ENCODE data around the gene F2RL3. TPM values are rescaled to one million over a fixed set of nuclear protein-coding genes. Genes with fewer than 3 reads are reported as not detected.
A peak's percentile ranks its signal among the peaks of the same experiment; 100 is the strongest.

F2RL3 gene
- total and polyA plus RNA-seq, 9 of the 15 experiments (the other 6 are each of a cell fraction or from before 2014, with no cell fraction given) = 1.4 to 27.6 (median 11.9) TPM

DNA sequence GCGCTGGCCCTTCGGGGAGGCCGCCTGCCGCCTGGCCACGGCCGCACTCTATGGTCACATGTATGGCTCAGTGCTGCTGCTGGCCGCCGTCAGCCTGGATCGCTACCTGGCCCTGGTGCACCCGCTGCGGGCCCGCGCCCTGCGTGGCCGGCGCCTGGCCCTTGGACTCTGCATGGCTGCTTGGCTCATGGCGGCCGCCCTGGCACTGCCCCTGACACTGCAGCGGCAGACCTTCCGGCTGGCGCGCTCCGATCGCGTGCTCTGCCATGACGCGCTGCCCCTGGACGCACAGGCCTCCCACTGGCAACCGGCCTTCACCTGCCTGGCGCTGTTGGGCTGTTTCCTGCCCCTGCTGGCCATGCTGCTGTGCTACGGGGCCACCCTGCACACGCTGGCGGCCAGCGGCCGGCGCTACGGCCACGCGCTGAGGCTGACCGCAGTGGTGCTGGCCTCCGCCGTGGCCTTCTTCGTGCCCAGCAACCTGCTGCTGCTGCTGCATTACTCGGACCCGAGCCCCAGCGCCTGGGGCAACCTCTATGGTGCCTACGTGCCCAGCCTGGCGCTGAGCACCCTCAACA is 1.2 kb downstream of the F2RL3 start (continued):
- TF ChIP-seq POLR2AphosphoS5 (IDR thresholded peaks at IDR 0.05; ENCODE audit: control insufficient read depth, insufficient read depth, low read depth, low read length) = no peak; the same call in 1 of the 2 replicates
- no peak for TF ChIP-seq ZNF551 (CRISPR knock-in tag; IDR thresholded peaks at IDR 0.05)
- peak; percentile 93 for TF ChIP-seq LCOR (CRISPR knock-in tag; IDR thresholded peaks at IDR 0.05)
- no peak for TF ChIP-seq ZFP30 (CRISPR knock-in tag; IDR thresholded peaks at IDR 0.05; ENCODE audit: borderline replicate concordance)
- TF ChIP-seq GATA2 (CRISPR knock-in tag; IDR thresholded peaks at IDR 0.05) = no peak
- TF ChIP-seq, protein P1, sequence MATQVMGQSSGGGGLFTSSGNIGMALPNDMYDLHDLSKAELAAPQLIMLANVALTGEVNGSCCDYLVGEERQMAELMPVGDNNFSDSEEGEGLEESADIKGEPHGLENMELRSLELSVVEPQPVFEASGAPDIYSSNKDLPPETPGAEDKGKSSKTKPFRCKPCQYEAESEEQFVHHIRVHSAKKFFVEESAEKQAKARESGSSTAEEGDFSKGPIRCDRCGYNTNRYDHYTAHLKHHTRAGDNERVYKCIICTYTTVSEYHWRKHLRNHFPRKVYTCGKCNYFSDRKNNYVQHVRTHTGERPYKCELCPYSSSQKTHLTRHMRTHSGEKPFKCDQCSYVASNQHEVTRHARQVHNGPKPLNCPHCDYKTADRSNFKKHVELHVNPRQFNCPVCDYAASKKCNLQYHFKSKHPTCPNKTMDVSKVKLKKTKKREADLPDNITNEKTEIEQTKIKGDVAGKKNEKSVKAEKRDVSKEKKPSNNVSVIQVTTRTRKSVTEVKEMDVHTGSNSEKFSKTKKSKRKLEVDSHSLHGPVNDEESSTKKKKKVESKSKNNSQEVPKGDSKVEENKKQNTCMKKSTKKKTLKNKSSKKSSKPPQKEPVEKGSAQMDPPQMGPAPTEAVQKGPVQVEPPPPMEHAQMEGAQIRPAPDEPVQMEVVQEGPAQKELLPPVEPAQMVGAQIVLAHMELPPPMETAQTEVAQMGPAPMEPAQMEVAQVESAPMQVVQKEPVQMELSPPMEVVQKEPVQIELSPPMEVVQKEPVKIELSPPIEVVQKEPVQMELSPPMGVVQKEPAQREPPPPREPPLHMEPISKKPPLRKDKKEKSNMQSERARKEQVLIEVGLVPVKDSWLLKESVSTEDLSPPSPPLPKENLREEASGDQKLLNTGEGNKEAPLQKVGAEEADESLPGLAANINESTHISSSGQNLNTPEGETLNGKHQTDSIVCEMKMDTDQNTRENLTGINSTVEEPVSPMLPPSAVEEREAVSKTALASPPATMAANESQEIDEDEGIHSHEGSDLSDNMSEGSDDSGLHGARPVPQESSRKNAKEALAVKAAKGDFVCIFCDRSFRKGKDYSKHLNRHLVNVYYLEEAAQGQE (IDR thresholded peaks at IDR 0.05; ENCODE audit: borderline replicate concordance) = peak; percentile 24; the same call in 1 of the 2 replicates
- TF ChIP-seq, protein P1 (CRISPR knock-in tag; IDR thresholded peaks at IDR 0.05; ENCODE audit: low read depth) = peak; percentile 82; the same call in 1 of the 2 replicates
- TF ChIP-seq, protein P2, sequence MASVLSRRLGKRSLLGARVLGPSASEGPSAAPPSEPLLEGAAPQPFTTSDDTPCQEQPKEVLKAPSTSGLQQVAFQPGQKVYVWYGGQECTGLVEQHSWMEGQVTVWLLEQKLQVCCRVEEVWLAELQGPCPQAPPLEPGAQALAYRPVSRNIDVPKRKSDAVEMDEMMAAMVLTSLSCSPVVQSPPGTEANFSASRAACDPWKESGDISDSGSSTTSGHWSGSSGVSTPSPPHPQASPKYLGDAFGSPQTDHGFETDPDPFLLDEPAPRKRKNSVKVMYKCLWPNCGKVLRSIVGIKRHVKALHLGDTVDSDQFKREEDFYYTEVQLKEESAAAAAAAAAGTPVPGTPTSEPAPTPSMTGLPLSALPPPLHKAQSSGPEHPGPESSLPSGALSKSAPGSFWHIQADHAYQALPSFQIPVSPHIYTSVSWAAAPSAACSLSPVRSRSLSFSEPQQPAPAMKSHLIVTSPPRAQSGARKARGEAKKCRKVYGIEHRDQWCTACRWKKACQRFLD (CRISPR knock-in tag; IDR thresholded peaks at IDR 0.05) = peak; percentile 94
- TF ChIP-seq ESRRA (IDR thresholded peaks at IDR 0.05; ENCODE audit: borderline replicate concordance, low read depth) = no peak
- TF ChIP-seq NUFIP1 (IDR thresholded peaks at IDR 0.05; ENCODE audit: partially characterized antibody) = no peak
- no peak for TF ChIP-seq RBM15 (IDR thresholded peaks at IDR 0.05; ENCODE audit: insufficient read depth, low read length)
- TF ChIP-seq SRSF9 (IDR thresholded peaks at IDR 0.05; ENCODE audit: borderline replicate concordance, low read depth, low read length) = no peak
- no peak for TF ChIP-seq TRIM28 (IDR thresholded peaks at IDR 0.05)
- TF ChIP-seq, protein P3, sequence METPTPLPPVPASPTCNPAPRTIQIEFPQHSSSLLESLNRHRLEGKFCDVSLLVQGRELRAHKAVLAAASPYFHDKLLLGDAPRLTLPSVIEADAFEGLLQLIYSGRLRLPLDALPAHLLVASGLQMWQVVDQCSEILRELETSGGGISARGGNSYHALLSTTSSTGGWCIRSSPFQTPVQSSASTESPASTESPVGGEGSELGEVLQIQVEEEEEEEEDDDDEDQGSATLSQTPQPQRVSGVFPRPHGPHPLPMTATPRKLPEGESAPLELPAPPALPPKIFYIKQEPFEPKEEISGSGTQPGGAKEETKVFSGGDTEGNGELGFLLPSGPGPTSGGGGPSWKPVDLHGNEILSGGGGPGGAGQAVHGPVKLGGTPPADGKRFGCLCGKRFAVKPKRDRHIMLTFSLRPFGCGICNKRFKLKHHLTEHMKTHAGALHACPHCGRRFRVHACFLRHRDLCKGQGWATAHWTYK (CRISPR knock-in tag; IDR thresholded peaks at IDR 0.05) = peak; percentile 93; the same call in 1 of the 2 replicates
- TF ChIP-seq ZNF140 (CRISPR knock-in tag; IDR thresholded peaks at IDR 0.05) = no peak
- TF ChIP-seq ZNF584 (CRISPR knock-in tag; IDR thresholded peaks at IDR 0.05; ENCODE audit: low read depth) = peak; percentile 89; the same call in 1 of the 2 replicates
